Measurements from ENCODE around the gene C19orf12.

C19orf12 gene

GRCh38 chr19:29702963-29703320 is 12.1 kb downstream of the C19orf12 start:
- no peak for TF ChIP-seq FOXM1 (IDR thresholded peaks at IDR 0.05; ENCODE audit: borderline replicate concordance)
- no peak for TF ChIP-seq ZNF384 (IDR thresholded peaks at IDR 0.05)
- no peak for TF ChIP-seq ARNT (IDR thresholded peaks at IDR 0.05)
- TF ChIP-seq PKNOX1 (IDR thresholded peaks at IDR 0.05), result no peak
- no peak for TF ChIP-seq SUZ12 (IDR thresholded peaks at IDR 0.05)
- TF ChIP-seq BHLHE40 (IDR thresholded peaks at IDR 0.05; ENCODE audit: borderline replicate concordance), result no peak
- no peak for TF ChIP-seq CTBP1 (IDR thresholded peaks at IDR 0.05; ENCODE audit: borderline replicate concordance)
- DNase-seq (ENCODE audit: extremely low spot score), result no peak
- ChIA-PET CTCF (no interaction called here), POLR2A (no interaction called here)

- POLR2A ChIA-PET, result no interaction called here
- TF ChIP-seq ARNT (IDR thresholded peaks at IDR 0.05) (no peak), PKNOX1 (IDR thresholded peaks at IDR 0.05) (no peak)
- no peak for DNase-seq (ENCODE audit: extremely low spot score)
- CTCF ChIA-PET, result no interaction called here
Observed at GRCh38 chr19:29702161-29702962, 12.7 kb downstream of the C19orf12 start.

- POLR2A ChIA-PET, result interaction anchor here (0.9 to 1.4 kb wide), 2 partner anchors 14 to 16 kb away, joined by 3 to 5 read pairs; partner anchors contain the start of gene C19orf12
- TF ChIP-seq L3MBTL2 (conservative IDR thresholded peaks at IDR 0.05) (no peak), FOXK2 (IDR thresholded peaks at IDR 0.05) (no peak), BHLHE40 (IDR thresholded peaks at IDR 0.05; ENCODE audit: borderline replicate concordance) (no peak), NFRKB (IDR thresholded peaks at IDR 0.05) (no peak)
- no peak for DNase-seq (ENCODE audit: extremely low spot score)
- CTCF ChIA-PET, result no interaction called here
Observed at GRCh38 chr19:29700498-29700897, 14.6 kb downstream of the C19orf12 start.

- POLR2A ChIA-PET, result interaction anchor here (1.4 kb wide), 1 partner anchor 15 kb away, joined by 5 read pairs; the partner anchor contains the start of gene C19orf12
- TF ChIP-seq SP1 (IDR thresholded peaks at IDR 0.05) (no peak), TARDBP (IDR thresholded peaks at IDR 0.05) (no peak)
- DNase-seq (ENCODE audit: extremely low spot score), result no peak
- CTCF ChIA-PET, result interaction anchor here (0.6 kb wide), 1 partner anchor 29 kb away, joined by 4 read pairs; no protein-coding TSS in a partner anchor
Observed at GRCh38 chr19:29699861-29700260, 15.2 kb downstream of the C19orf12 start.

- DNase-seq (ENCODE audit: extremely low spot score), result no peak
- ChIA-PET CTCF (no interaction called here), POLR2A (no interaction called here)
- TF ChIP-seq ARNT (IDR thresholded peaks at IDR 0.05) (no peak), ELF4 (IDR thresholded peaks at IDR 0.05) (no peak)
Observed at GRCh38 chr19:29697523-29698261, 17.4 kb downstream of the C19orf12 start.

- POLR2A ChIA-PET, result no interaction called here
- no peak for DNase-seq (ENCODE audit: extremely low spot score)
- CTCF ChIA-PET, result no interaction called here
- TF ChIP-seq ZNF384 (IDR thresholded peaks at IDR 0.05), result no peak
Observed at GRCh38 chr19:29696565-29696846, 18.6 kb downstream of the C19orf12 start.

GRCh38 chr19:29695765-29696564 is 19.1 kb downstream of the C19orf12 start:
- POLR2A ChIA-PET, result no interaction called here
- TF ChIP-seq PKNOX1 (IDR thresholded peaks at IDR 0.05) (no peak), FOXM1 (IDR thresholded peaks at IDR 0.05; ENCODE audit: borderline replicate concordance) (no peak), FOXA1 (IDR thresholded peaks at IDR 0.05) (no peak), BHLHE40 (IDR thresholded peaks at IDR 0.05; ENCODE audit: borderline replicate concordance) (no peak), CTBP1 (IDR thresholded peaks at IDR 0.05; ENCODE audit: borderline replicate concordance) (no peak), ARNT (IDR thresholded peaks at IDR 0.05) (no peak), SUZ12 (IDR thresholded peaks at IDR 0.05) (no peak), SP1 (IDR thresholded peaks at IDR 0.05) (no peak)
- CTCF ChIA-PET, result no interaction called here
- no peak for DNase-seq (ENCODE audit: extremely low spot score)
